ENCODE measurements around the gene SFI1. TPM values are rescaled to one million over a fixed set of nuclear protein-coding genes. Genes with fewer than 3 reads are reported as not detected.

SFI1 gene
- total and polyA plus RNA-seq, 2 experiments from 2014 or later = 9.0 to 17.5 TPM

GRCh38 chr22:31611061-31611760 lies 114.9 kb downstream of the SFI1 start:
- H3K4me1 ChIP-seq (ENCODE audit: insufficient read depth) = no peaks in the 10 kb centered on the region
- TF ChIP-seq EZH2 (IDR thresholded peaks at IDR 0.05; ENCODE audit: insufficient read depth, poor library complexity, severe bottlenecking) = no peak
- TF ChIP-seq EZH2phosphoT487 (IDR thresholded peaks at IDR 0.05; ENCODE audit: insufficient read depth, low read depth) = no peak
- DNase-seq = no peak
- H3F3A ChIP-seq (ENCODE audit: insufficient read depth) = no peaks in the 10 kb centered on the region
- no peaks in the 10 kb centered on the region for H3K27me3 ChIP-seq (replicated peaks; ENCODE audit: insufficient read depth)
- H3K79me2 ChIP-seq (ENCODE audit: insufficient read depth) = no peaks in the 10 kb centered on the region
- H3K36me3 ChIP-seq (ENCODE audit: low read depth) = no peaks in the 10 kb centered on the region
- no peaks in the 10 kb centered on the region for H3K9me2 ChIP-seq (ENCODE audit: insufficient read depth)
- H2AFZ ChIP-seq = no peak overlapping the region
- no peak overlapping the region for H3K9ac ChIP-seq
- in situ Hi-C loops (cut with MboI) = no loop called here
- 79 to 80% methylated on average over 15 to 16 of the region's 16 CpGs for WGBS, 2 experiments (ENCODE audit: low coverage in 1 of 2, low lambda C conversion rate in 2 of 2, missing lambda C conversion rate in 2 of 2)
- no peak overlapping the region for H3K4me2 ChIP-seq (ENCODE audit: unreplicated experiment)
- H3K27ac ChIP-seq = no peak overlapping the region
- H4K20me1 ChIP-seq (ENCODE audit: insufficient read depth) = no peaks in the 10 kb centered on the region
- H3K9me3 ChIP-seq (ENCODE audit: low read depth) = no peaks in the 10 kb centered on the region
- no peak overlapping the region for H3K4me3 ChIP-seq

DNA sequence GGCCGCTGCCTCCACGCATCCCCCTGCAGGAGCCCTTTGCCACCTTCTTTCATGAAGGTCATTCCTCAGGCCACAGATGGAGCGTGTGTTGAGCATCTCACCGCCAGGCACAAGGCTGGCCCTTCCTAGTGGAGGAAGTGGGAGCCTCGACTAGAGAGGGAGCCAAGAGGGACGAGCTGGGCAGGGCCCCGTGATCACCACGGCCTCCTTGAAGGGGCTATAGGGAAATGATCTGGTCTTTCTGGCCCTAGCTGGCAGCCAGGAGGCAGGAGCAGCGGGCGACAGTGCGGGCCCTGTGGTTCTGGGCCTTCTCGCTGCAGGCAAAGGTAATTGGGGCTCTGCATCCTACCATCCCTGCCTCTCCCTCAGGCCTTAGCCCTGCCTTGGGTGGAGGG lies 116.6 kb downstream of the SFI1 start:
- Histone ChIP-seq H3K4me2 (ENCODE audit: unreplicated experiment) (no peak overlapping the region), H3K27ac (no peak overlapping the region), H3K79me2 (ENCODE audit: insufficient read depth) (no peaks in the 10 kb centered on the region), H4K20me1 (ENCODE audit: insufficient read depth) (no peaks in the 10 kb centered on the region), H3K9me3 (ENCODE audit: low read depth) (no peaks in the 10 kb centered on the region), H3K9me2 (ENCODE audit: insufficient read depth) (no peaks in the 10 kb centered on the region), H3K9ac (no peak overlapping the region), H3K4me1 (ENCODE audit: insufficient read depth) (no peaks in the 10 kb centered on the region), H3K27me3 (replicated peaks; ENCODE audit: insufficient read depth) (no peaks in the 10 kb centered on the region), H2AFZ (no peak overlapping the region), H3K4me3 (no peak overlapping the region), H3F3A (ENCODE audit: insufficient read depth) (no peaks in the 10 kb centered on the region), H3K36me3 (ENCODE audit: low read depth) (no peaks in the 10 kb centered on the region)
- in situ Hi-C loops (cut with MboI) = no loop called here
- WGBS, 2 experiments (ENCODE audit: low coverage in 1 of 2, low lambda C conversion rate in 2 of 2, missing lambda C conversion rate in 2 of 2) = 87 to 95% methylated on average over 12 of the region's 12 CpGs
- no peak for DNase-seq
- TF ChIP-seq EZH2 (IDR thresholded peaks at IDR 0.05; ENCODE audit: insufficient read depth, poor library complexity, severe bottlenecking) (no peak), EZH2phosphoT487 (IDR thresholded peaks at IDR 0.05; ENCODE audit: insufficient read depth, low read depth) (no peak)

DNA sequence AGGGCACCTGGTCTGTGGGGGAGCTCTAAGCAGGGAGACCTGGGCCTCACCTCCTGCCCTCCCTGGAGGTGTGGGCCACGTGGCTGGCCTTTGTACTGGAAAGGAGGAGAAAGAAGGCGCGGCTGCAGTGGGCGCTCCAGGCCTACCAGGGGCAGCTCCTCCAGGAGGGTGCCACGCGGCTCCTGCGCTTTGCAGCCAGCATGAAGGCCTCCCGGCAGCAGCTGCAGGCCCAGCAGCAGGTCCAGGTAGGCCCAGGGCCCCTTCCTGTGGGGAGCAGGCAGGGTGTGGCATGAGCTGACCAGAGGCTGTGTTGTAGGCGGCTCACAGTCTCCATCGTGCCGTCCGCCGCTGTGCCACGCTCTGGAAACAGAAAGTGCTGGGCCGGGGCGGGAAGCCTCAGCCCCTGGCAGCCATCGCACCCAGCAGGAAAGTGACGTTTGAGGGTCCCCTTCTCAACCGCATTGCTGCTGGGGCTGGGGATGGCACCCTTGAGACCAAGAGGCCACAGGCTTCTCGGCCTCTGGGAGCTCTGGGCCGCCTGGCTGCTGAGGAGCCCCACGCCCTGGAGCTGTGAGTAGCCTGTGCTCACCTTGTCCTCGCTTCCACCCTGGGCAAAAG lies 117.1 kb downstream of the SFI1 start:
- Histone ChIP-seq H3K4me2 (ENCODE audit: unreplicated experiment) (no peak overlapping the region), H3K36me3 (ENCODE audit: low read depth) (no peaks in the 10 kb centered on the region), H3K27ac (no peak overlapping the region), H3K27me3 (replicated peaks; ENCODE audit: insufficient read depth) (no peaks in the 10 kb centered on the region), H4K20me1 (ENCODE audit: insufficient read depth) (no peaks in the 10 kb centered on the region), H2AFZ (no peak overlapping the region), H3K9me2 (ENCODE audit: insufficient read depth) (no peaks in the 10 kb centered on the region), H3K9me3 (ENCODE audit: low read depth) (no peaks in the 10 kb centered on the region), H3F3A (ENCODE audit: insufficient read depth) (no peaks in the 10 kb centered on the region), H3K79me2 (ENCODE audit: insufficient read depth) (no peaks in the 10 kb centered on the region), H3K4me1 (ENCODE audit: insufficient read depth) (no peaks in the 10 kb centered on the region), H3K4me3 (no peak overlapping the region), H3K9ac (no peak overlapping the region)
- no peak for DNase-seq
- WGBS, 2 experiments (ENCODE audit: low coverage in 1 of 2, low lambda C conversion rate in 2 of 2, missing lambda C conversion rate in 2 of 2) = 83 to 88% methylated on average over 22 to 23 of the region's 23 CpGs
- in situ Hi-C loops (cut with MboI) = no loop called here
- no peak for TF ChIP-seq EZH2phosphoT487 (IDR thresholded peaks at IDR 0.05; ENCODE audit: insufficient read depth, low read depth)
- no peak for TF ChIP-seq EZH2 (IDR thresholded peaks at IDR 0.05; ENCODE audit: insufficient read depth, poor library complexity, severe bottlenecking)

- Histone ChIP-seq H3K4me2 (ENCODE audit: unreplicated experiment) (no peak overlapping the region), H4K20me1 (ENCODE audit: insufficient read depth) (no peaks in the 10 kb centered on the region), H3K36me3 (ENCODE audit: low read depth) (no peaks in the 10 kb centered on the region), H3K27ac (no peak overlapping the region), H3K4me1 (ENCODE audit: insufficient read depth) (no peaks in the 10 kb centered on the region), H2AFZ (no peak overlapping the region), H3F3A (ENCODE audit: insufficient read depth) (no peaks in the 10 kb centered on the region), H3K9me2 (ENCODE audit: insufficient read depth) (no peaks in the 10 kb centered on the region), H3K9me3 (ENCODE audit: low read depth) (no peaks in the 10 kb centered on the region), H3K27me3 (replicated peaks; ENCODE audit: insufficient read depth) (no peaks in the 10 kb centered on the region), H3K4me3 (no peak overlapping the region), H3K9ac (no peak overlapping the region), H3K79me2 (ENCODE audit: insufficient read depth) (no peaks in the 10 kb centered on the region)
- TF ChIP-seq EZH2phosphoT487 (IDR thresholded peaks at IDR 0.05; ENCODE audit: insufficient read depth, low read depth) (no peak), EZH2 (IDR thresholded peaks at IDR 0.05; ENCODE audit: insufficient read depth, poor library complexity, severe bottlenecking) (no peak)
- in situ Hi-C loops (cut with MboI) = no loop called here
- WGBS, 2 experiments (ENCODE audit: low coverage in 1 of 2, low lambda C conversion rate in 2 of 2, missing lambda C conversion rate in 2 of 2) = 90 to 92% methylated on average over 10 of the region's 10 CpGs
- no peak for DNase-seq
Observed at GRCh38 chr22:31613904-31614296, 117.6 kb downstream of the SFI1 start.
